CD4-positive, CD25-positive, alpha-beta regulatory T cell (primary cell): ENCODE data around the gene PIK3R6. TPM values are rescaled to one million over a fixed set of nuclear protein-coding genes. Genes with fewer than 3 reads are reported as not detected.

Experiments used
- ATAC-seq, 2 donors: fragments of 150-1000 bp; cut with Tn5 transposase; one replicate each; pipeline ENCODE4 v1.10.0; 2021; ENCODE audit warnings: low read depth in 2 of 2, moderate number of reproducible peaks in 2 of 2, moderate library complexity in 1 of 2
- DNase-seq, 3 donors: peaks; one replicate each; pipeline versions ENCODE4 v3.0.0 to v3.0.0-alpha.2; 2012 to 2022; ENCODE audit warnings: mixed read lengths in 1 of 3
- H3K27ac ChIP-seq: one replicate; pipeline ENCODE4 v1.7.0; 2013; ENCODE audit warnings: mild to moderate bottlenecking, low read length; ENCODE audit not compliant: insufficient read depth, poor library complexity, severe bottlenecking
- H3K27me3 ChIP-seq: one replicate; pipeline ENCODE4 v1.7.0; 2013; ENCODE audit warnings: low read length; ENCODE audit not compliant: control insufficient read depth, insufficient read depth
- H3K36me3 ChIP-seq: one replicate; pipeline ENCODE4 v1.7.0; 2013; ENCODE audit warnings: mild to moderate bottlenecking, low read length, moderate library complexity; ENCODE audit not compliant: control insufficient read depth, insufficient read depth
- H3K4me1 ChIP-seq: 2 replicates; pipeline ENCODE4 v1.7.0; 2013; ENCODE audit warnings: mild to moderate bottlenecking, low read length; ENCODE audit not compliant: insufficient read depth, control insufficient read depth, poor library complexity, severe bottlenecking
- H3K4me3 ChIP-seq: one replicate; pipeline ENCODE4 v1.7.0; 2013; ENCODE audit warnings: low read depth, mild to moderate bottlenecking, low read length, moderate library complexity
- H3K9me3 ChIP-seq, 2 experiments: 1 replicate in 1 of 2; 2 replicates in 1 of 2; pipeline ENCODE4 v1.7.0; 2013; ENCODE audit warnings: low read length in 2 of 2, mild to moderate bottlenecking in 1 of 2, moderate library complexity in 1 of 2; ENCODE audit not compliant: control insufficient read depth in 2 of 2
- H3K27ac Mint-ChIP-seq, 3 donors: one replicate each; pipeline ENCODE4 v1.8.0; 2020 to 2022; ENCODE audit warnings: mild to moderate bottlenecking in 3 of 3, mixed read lengths in 3 of 3, moderate library complexity in 2 of 3
- H3K27me3 Mint-ChIP-seq: one replicate; pipeline ENCODE4 v1.8.0; 2022; ENCODE audit warnings: mild to moderate bottlenecking, mixed read lengths
- H3K36me3 Mint-ChIP-seq: one replicate; pipeline ENCODE4 v1.8.0; 2020; ENCODE audit warnings: mixed read lengths
- H3K4me1 Mint-ChIP-seq, 4 donors: one replicate each; pipeline ENCODE4 v1.8.0; 2020 to 2022; ENCODE audit warnings: mixed read lengths in 4 of 4, mild to moderate bottlenecking in 1 of 4
- H3K4me3 Mint-ChIP-seq, 4 donors: one replicate each; pipeline ENCODE4 v1.8.0; 2020 to 2022; ENCODE audit warnings: mild to moderate bottlenecking in 4 of 4, mixed read lengths in 4 of 4, moderate library complexity in 3 of 4
- H3K9me3 Mint-ChIP-seq, 7 donors: one replicate each; pipeline ENCODE4 v1.8.0; 2020 to 2022; ENCODE audit warnings: mixed read lengths in 7 of 7, mild to moderate bottlenecking in 3 of 7, moderate library complexity in 2 of 7
- polyA plus RNA-seq, 4 donors: library from polyadenylated mRNA; unstranded; fragments of 300-500 nt; fragmentation: Illumina TruSeq; gene quantifications; one replicate each; pipeline ENCODE4 v1.2.3, GENCODE V29; 2021
- total RNA-seq: library from RNA; stranded (reverse); gene quantifications from one replicate; pipeline ENCODE4 v1.2.3, GENCODE V29; 2022

Gene PIK3R6
- total and polyA plus RNA-seq, 5 donors from 2014 or later, result 1.1 TPM; not detected in 4

DNA sequence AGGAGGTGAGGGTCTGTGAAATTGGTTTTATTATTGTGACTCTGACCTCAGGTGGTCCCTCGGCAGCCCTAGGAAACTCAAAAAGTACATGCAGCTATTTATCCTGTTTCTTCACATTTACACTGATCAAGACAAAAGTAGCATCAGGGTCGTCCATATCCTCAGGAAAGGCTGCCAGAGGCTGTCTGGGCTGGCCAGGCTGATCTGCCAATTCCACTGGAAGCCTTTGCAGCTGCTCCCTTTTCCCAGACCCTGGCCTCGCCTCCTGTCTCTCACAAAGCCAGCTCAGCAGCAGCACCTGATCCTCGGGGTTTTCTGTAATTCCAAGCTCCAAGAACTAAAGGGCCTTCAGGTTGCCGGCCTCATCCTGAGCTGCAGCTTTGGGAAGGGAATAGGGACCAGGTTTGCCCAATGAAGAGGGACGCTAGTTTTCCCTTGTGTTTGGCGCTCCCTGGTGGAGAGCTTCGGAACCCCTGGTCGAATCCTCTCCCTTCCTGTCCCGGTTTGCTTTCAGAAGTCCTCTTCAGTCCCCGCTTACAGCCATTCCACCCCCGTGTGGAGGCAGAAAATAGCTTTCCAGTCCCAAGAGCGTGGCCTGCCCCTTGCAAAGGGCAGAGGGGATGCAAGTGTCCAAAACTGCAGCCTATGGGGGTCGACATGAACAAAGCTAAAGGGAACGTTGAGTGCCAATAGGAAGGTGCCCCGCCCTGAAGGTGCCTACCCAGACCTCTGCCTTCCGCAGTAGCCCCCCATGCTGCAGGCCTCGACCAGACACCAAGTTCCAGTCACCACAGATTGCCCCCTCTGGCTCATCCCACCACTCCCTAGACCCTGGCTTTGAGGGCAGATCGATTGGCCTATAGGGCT lies 81.7 kb downstream of the PIK3R6 start:
- no peaks in the 10 kb centered on the region for H3K36me3 ChIP-seq
- Mint-ChIP-seq H3K4me3 (no peak overlapping the region), H3K36me3 (no peaks in the 10 kb centered on the region), H3K4me1 (no peaks in the 10 kb centered on the region), H3K27ac (no peak overlapping the region), H3K9me3 (peaks cover 0 to 4% (median 0%) of the 10 kb centered on the region in 7 donors), H3K27me3 (peaks cover 23% of the 10 kb centered on the region)
- no peak overlapping the region for H3K4me3 ChIP-seq
- H3K27me3 ChIP-seq, result no peaks in the 10 kb centered on the region
- H3K9me3 ChIP-seq, result no peaks in the 10 kb centered on the region
- peaks cover 5% of the 10 kb centered on the region for H3K4me1 ChIP-seq
- DNase-seq (peak; percentile 20 to 44 (median 39)), ATAC-seq (peak in 1 of 2 donors; percentile 50)
- no peak overlapping the region for H3K27ac ChIP-seq

DNA sequence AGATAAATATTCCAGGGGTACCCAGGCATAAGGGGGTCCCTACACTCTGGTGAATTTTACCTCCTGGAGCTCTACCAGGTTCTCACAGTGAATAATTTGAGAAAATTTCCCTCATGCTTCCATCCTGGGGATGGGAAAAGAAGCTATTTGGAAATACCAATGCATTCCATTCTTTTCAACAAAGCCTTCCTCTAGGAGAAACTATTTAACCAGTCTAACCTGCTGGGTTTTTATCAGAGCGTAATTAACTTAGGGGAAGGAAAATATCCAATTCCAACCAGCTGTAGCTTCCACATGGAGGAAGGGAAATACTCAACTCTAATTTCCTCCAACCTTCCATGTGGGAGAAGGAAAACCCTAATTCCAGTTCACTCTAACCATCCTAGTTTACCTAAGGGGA lies 85.3 kb downstream of the PIK3R6 start:
- no peak for DNase-seq
- H3K4me1 Mint-ChIP-seq, result no peaks in the 10 kb centered on the region
- H3K4me1 ChIP-seq, result peaks cover 5% of the 10 kb centered on the region
- H3K36me3 Mint-ChIP-seq, result no peaks in the 10 kb centered on the region
- peaks cover 0 to 4% (median 0%) of the 10 kb centered on the region in 7 donors for H3K9me3 Mint-ChIP-seq
- peaks cover 9% of the 10 kb centered on the region for H3K27me3 ChIP-seq
- no peaks in the 10 kb centered on the region for H3K9me3 ChIP-seq
- H3K27ac ChIP-seq, result no peak overlapping the region
- ATAC-seq, result no peak
- no peaks in the 10 kb centered on the region for H3K36me3 ChIP-seq
- no peak overlapping the region for H3K4me3 ChIP-seq
- H3K27me3 Mint-ChIP-seq, result peaks cover 31% of the 10 kb centered on the region
- H3K4me3 Mint-ChIP-seq, result no peak overlapping the region
- H3K27ac Mint-ChIP-seq, result no peak overlapping the region

DNA sequence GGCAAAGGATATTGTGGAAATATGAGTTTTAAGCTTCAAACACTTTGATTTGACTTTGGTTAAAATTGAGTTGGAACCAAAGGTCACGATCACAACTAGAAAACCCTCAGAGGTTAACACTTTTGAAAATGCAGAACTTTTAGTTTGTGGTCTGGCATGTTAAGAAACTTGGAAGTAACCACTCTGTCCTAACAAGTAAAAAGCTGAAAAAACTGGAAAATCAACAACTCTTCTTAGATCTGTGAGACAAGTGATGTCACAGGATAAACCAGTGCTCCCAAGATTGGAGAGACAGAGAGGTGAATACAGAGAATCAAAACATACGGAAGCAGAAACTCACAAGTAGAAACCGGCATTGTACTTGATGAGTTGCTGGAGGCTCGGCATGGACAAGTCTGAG lies 85.7 kb downstream of the PIK3R6 start:
- ATAC-seq, result no peak
- no peak overlapping the region for H3K27ac ChIP-seq
- Mint-ChIP-seq H3K27me3 (peaks cover 32% of the 10 kb centered on the region), H3K36me3 (no peaks in the 10 kb centered on the region), H3K9me3 (peaks cover 0 to 4% (median 0%) of the 10 kb centered on the region in 7 donors), H3K4me3 (no peak overlapping the region), H3K4me1 (no peaks in the 10 kb centered on the region), H3K27ac (no peak overlapping the region)
- no peak for DNase-seq
- H3K4me3 ChIP-seq, result no peak overlapping the region
- no peaks in the 10 kb centered on the region for H3K9me3 ChIP-seq
- peaks cover 5% of the 10 kb centered on the region for H3K4me1 ChIP-seq
- peaks cover 13% of the 10 kb centered on the region for H3K27me3 ChIP-seq
- H3K36me3 ChIP-seq, result no peaks in the 10 kb centered on the region

DNA sequence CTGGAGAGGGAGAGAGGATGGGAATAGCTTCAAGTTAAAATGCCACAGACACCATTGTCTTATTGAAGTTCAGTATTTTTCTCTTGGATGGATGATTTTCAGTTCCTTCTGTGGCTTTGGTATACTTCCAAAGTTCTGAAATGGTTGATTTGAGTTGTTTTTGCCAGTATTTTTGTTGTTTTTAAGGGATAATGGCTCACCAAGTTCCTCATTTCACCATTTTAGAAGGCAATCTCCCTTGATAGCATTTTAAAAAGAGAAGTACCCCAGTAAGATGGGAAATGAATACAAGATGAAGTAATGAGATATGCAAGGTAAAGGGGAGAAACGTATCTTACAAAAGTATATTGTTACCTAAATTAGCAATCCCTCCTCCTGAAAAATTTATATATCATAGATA lies 90.6 kb downstream of the PIK3R6 start:
- no peaks in the 10 kb centered on the region for H3K36me3 Mint-ChIP-seq
- H3K36me3 ChIP-seq, result no peaks in the 10 kb centered on the region
- H3K4me1 Mint-ChIP-seq, result no peaks in the 10 kb centered on the region
- no peak overlapping the region for H3K27ac ChIP-seq
- no peaks in the 10 kb centered on the region for H3K4me1 ChIP-seq
- peaks cover 49% of the 10 kb centered on the region for H3K27me3 Mint-ChIP-seq
- peaks cover 0 to 7% of the 10 kb centered on the region in 2 experiments for H3K9me3 ChIP-seq
- no peak overlapping the region for H3K4me3 Mint-ChIP-seq
- ATAC-seq, result no peak
- DNase-seq, result no peak
- H3K4me3 ChIP-seq, result no peak overlapping the region
- peaks cover 24% of the 10 kb centered on the region for H3K27me3 ChIP-seq
- H3K9me3 Mint-ChIP-seq, result peaks cover 0 to 14% (median 2%) of the 10 kb centered on the region in 7 donors
- no peak overlapping the region for H3K27ac Mint-ChIP-seq

DNA sequence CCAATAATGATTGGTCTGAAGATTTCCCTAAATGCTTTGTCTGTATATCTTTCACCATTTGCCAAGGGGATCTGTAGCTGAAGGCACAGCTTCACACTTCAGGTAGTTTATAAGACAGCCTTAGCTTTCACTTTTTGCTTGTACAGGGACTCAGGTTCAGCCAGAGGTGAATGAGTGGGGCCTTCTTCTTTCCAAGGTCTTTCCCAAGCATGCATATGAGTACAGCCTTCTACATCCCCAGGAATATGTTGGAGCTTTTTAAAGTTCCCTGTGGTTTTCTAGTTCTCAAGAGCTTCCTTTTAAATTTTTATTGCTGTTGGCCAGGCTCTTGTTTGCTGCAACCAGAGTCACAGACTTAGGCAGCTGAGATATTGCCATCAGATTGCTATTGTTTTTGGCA lies 91.2 kb downstream of the PIK3R6 start:
- Histone ChIP-seq H3K27me3 (peaks cover 24% of the 10 kb centered on the region), H3K9me3 (peaks cover 0 to 7% of the 10 kb centered on the region in 2 experiments), H3K36me3 (no peaks in the 10 kb centered on the region), H3K4me1 (no peaks in the 10 kb centered on the region), H3K4me3 (no peak overlapping the region), H3K27ac (no peak overlapping the region)
- no peak overlapping the region for H3K4me3 Mint-ChIP-seq
- no peaks in the 10 kb centered on the region for H3K4me1 Mint-ChIP-seq
- peaks cover 0 to 14% (median 2%) of the 10 kb centered on the region in 7 donors for H3K9me3 Mint-ChIP-seq
- no peak for DNase-seq
- no peaks in the 10 kb centered on the region for H3K36me3 Mint-ChIP-seq
- ATAC-seq, result no peak
- peaks cover 45% of the 10 kb centered on the region for H3K27me3 Mint-ChIP-seq
- no peak overlapping the region for H3K27ac Mint-ChIP-seq

DNA sequence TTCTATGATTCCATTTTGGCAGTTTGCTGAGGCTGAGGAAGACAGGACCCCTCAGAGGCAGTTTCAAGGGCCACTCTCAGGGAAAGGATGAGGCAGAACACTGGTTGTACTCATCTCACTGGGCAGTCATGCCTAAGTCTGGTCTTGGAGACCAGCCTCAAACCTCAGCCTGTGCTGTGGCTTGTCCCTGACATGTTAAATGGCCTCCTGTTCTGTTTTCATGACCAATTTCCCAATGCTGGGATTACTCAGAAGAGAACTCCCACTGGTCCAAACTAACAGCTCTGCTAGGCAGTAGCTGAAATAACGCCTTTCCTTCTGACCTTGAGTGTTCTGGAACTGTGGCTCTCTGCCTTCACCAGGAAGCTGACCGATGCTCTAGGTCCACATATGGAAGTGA lies 100.7 kb downstream of the PIK3R6 start:
- Mint-ChIP-seq H3K4me1 (no peaks in the 10 kb centered on the region), H3K4me3 (no peak overlapping the region), H3K27me3 (peaks cover 22% of the 10 kb centered on the region), H3K36me3 (no peaks in the 10 kb centered on the region), H3K27ac (no peak overlapping the region), H3K9me3 (peaks cover 0 to 5% (median 0%) of the 10 kb centered on the region in 7 donors)
- ATAC-seq, result no peak
- Histone ChIP-seq H3K36me3 (no peaks in the 10 kb centered on the region), H3K27me3 (no peaks in the 10 kb centered on the region), H3K9me3 (no peaks in the 10 kb centered on the region), H3K4me3 (no peak overlapping the region), H3K27ac (no peak overlapping the region), H3K4me1 (no peaks in the 10 kb centered on the region)
- no peak for DNase-seq

DNA sequence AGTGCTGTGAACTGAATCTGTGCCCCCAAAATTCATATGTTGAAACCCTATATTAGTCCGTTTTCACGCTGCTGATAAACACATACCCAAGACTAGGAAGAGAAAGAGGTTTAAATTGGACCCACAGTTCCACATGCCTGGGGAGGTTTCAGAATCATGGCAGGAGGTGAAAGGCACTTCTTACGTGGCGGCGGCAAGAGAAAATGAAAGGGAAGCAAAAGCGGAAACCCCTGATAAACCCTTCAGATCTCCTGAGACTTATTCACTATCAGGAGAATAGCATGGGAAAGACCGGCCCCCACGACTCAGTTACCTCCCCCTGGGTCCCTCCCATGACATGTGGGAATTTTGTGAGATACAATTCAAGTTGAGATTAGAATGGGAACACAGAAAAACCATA lies 105.5 kb downstream of the PIK3R6 start:
- no peaks in the 10 kb centered on the region for H3K4me1 ChIP-seq
- Mint-ChIP-seq H3K4me1 (no peaks in the 10 kb centered on the region), H3K4me3 (no peak overlapping the region), H3K27ac (no peak overlapping the region), H3K9me3 (peaks cover 0 to 2% (median 0%) of the 10 kb centered on the region in 7 donors), H3K36me3 (no peaks in the 10 kb centered on the region), H3K27me3 (peaks cover 10% of the 10 kb centered on the region)
- no peak for DNase-seq
- H3K4me3 ChIP-seq, result no peak overlapping the region
- H3K9me3 ChIP-seq, result no peaks in the 10 kb centered on the region
- ATAC-seq, result no peak
- peaks cover 2% of the 10 kb centered on the region for H3K27me3 ChIP-seq
- no peaks in the 10 kb centered on the region for H3K36me3 ChIP-seq
- no peak overlapping the region for H3K27ac ChIP-seq

DNA sequence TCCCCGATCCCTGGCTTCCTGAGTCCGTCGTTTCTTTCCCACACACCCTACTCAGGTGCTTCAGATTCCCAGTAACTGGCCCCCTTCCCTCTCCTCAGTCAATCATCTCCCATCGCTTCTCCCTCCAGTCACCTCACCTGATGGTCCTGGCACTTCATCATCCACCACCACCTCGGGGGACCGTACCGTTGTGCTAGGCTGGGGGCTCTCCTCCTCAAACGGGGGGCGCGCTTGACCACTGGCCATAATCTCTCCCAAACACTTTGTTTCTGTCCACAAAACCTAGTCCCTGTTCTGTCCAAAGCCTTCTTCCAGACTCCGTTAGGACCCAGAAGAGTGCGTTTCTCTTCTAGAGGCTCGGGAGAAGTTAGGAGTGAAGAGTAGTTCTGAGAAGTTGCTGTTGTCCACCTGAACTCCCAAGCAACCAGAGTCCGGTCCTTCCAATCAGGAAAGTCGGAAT lies 109.3 kb downstream of the PIK3R6 start, which contains the start of gene SPDYE4:
Gene SPDYE4, minus strand, starts transcription at position 410 of the 460 bp plus-strand sequence. Its CDS starts 164 bp downstream, at position 246.
- H3K4me3 Mint-ChIP-seq, result no peak within 1 kb of the TSS
- ATAC-seq, result no peak
- Histone ChIP-seq H3K36me3 (no peaks in the 10 kb centered on the region), H3K4me1 (no peaks in the 10 kb centered on the region), H3K4me3 (no peak within 1 kb of the TSS), H3K27ac (no peak within 1 kb of the TSS), H3K27me3 (peaks cover 5% of the 10 kb centered on the region), H3K9me3 (no peaks in the 10 kb centered on the region)
- no peak for DNase-seq
- H3K4me1 Mint-ChIP-seq, result no peaks in the 10 kb centered on the region
- peaks cover 3% of the 10 kb centered on the region for H3K36me3 Mint-ChIP-seq
- H3K27ac Mint-ChIP-seq, result no peak within 1 kb of the TSS
- H3K27me3 Mint-ChIP-seq, result peaks cover 6% of the 10 kb centered on the region
- H3K9me3 Mint-ChIP-seq, result peaks cover 0 to 1% (median 0%) of the 10 kb centered on the region in 7 donors
